ENCODE measurements around the gene DLGAP1.
"Not testable (repeated sequence)": the region's sequence is repeated elsewhere in the genome, so short reads cannot be mapped to it uniquely, and the experiment has no call there.

Gene DLGAP1

GRCh38 chr18:3608099-3608453, 847.0 kb downstream of the DLGAP1 start:
- not testable (repeated sequence) for DNase-seq (ENCODE audit: low read depth, low spot score)

- DNase-seq (ENCODE audit: low read depth, low spot score): no peak
Observed at GRCh38 chr18:3607309-3608098, 847.6 kb downstream of the DLGAP1 start.

DNA sequence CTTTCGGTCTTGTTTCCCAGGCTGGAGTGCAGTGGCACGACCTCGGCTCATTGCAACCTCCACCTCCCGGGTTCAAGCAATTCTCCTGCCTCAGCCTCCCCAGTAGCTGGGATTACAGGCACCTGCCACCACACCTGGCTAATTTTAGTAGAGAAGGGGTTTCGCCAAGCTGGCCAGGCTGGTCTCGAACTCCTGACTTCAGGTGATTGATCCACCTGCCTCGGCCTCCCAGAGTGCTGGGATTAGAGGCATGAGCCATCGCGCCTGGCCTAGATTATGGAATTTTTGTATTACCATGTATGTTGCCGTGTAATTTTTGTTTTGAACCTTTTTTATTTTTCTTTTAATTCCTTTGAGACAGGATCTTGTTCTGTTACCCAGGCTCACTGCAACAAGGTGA, 848.2 kb downstream of the DLGAP1 start:
- DNase-seq (ENCODE audit: low read depth, low spot score): not testable (repeated sequence)

- DNase-seq (ENCODE audit: low read depth, low spot score): no peak
Observed at GRCh38 chr18:3605954-3606443, 849.1 kb downstream of the DLGAP1 start.

DNA sequence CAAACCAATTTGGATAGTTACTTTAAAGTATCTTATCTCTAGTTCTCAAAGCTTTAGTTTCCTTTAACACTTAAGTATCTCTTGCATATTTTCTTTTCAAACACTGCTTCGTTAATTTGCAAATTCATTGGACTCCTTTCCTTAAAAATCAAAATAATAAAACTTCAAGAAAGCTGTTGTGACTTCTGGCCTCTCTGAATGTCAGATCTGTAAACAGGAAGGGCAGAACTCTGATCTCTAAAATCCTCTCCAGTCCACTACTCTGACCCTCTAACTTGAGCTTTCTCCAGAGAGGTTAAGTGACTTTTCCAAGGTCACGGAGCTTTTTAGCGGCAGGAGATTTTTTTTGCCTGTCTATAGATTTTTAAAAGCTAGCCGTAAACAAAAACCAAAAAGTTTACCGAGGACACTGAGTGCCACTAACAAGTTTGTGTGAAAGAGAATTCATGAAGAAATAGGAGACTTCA, 849.6 kb downstream of the DLGAP1 start:
- no peak for DNase-seq (ENCODE audit: low read depth, low spot score)

- DNase-seq (ENCODE audit: low read depth, low spot score): no peak
Observed at GRCh38 chr18:3604498-3605408, 850.4 kb downstream of the DLGAP1 start.

DNA sequence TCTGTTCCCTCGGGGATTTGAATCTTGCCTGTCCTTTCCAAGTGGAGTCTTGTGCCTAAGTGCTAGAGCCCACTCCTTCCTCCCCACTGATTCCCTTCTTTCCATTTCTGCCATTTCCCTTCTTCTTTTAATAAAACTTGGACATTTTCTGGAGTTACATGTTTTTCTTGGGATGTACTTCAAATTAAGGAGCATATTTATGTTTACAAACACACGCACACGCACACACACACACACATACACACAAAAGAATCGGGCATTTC, 850.9 kb downstream of the DLGAP1 start:
- DNase-seq (ENCODE audit: low read depth, low spot score): no peak

DNA sequence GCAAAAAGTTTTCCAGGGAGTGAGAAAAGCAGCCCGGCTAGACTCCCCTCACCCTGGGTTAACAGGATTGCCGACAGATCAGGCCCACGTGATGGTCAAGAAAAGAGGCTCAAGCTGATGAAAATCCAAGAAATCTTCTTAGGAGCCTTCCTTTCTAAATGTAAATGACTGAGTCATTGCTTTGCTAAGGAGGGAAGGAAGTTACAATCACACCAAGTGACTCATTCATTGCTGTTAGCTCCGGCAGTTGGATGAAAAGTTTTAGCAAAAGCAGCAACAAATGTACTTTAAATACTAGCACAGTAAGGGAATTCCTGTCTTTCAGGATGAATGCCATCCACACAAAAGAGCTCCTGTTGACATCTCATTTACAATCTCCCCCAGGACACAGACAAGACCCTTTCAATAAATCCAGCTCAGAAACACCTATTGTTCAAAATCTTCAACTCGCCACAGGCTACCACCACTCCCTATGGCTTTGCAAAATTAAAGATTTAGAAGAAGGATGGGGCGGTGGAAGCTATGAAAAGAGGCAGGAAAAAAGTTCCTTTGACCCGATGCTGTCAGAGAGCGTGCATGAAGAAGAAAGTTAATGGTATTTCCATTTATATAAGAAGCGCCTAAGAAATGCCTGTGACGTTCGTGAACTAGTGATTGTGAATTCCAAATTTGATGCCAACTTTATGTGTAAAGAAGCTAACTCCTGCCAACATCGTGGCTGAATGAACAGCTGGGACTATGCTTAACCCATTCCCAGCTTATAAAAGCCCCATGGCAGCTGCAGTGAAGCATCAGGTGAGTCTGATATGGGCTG, 851.5 kb downstream of the DLGAP1 start:
- no peak for DNase-seq (ENCODE audit: low read depth, low spot score)

DNA sequence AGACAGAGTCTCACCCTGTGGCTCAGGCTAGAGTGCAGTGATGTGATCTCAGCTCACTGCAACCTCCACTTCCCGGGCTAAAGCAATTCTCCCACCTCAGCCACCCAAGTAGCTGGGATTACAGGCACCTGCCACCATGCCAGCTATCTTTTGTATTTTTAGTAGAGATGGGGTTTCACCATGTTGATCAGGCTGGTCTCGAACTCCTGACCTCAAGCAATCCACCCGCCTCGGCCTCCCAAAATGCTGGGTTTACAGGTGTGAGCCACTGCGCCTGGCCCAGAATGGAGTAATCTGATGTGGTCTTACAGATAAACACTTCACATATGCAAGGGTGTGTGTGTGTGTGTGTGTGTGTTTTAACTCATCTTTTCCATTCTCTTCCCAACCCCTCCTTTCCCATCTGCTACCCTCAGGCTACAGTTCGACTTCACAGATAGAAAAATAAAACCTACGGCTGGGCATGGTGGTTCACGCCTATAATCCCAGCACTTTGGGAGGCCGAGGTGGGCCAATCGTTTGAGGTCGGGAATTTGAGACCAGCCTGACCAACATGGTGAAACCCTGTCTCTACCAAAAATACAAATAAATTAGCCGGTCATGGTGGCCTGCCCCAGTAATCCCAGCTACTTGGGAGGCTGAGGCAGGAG, 853.9 kb downstream of the DLGAP1 start:
- DNase-seq (ENCODE audit: low read depth, low spot score): not testable (repeated sequence)

- no peak for DNase-seq (ENCODE audit: low read depth, low spot score)
Observed at GRCh38 chr18:3599861-3600260, 855.2 kb downstream of the DLGAP1 start.

GRCh38 chr18:3599195-3599594, 855.9 kb downstream of the DLGAP1 start:
- DNase-seq (ENCODE audit: low read depth, low spot score): no peak

GRCh38 chr18:3598581-3598980, 856.5 kb downstream of the DLGAP1 start:
- DNase-seq (ENCODE audit: low read depth, low spot score): no peak

DNA sequence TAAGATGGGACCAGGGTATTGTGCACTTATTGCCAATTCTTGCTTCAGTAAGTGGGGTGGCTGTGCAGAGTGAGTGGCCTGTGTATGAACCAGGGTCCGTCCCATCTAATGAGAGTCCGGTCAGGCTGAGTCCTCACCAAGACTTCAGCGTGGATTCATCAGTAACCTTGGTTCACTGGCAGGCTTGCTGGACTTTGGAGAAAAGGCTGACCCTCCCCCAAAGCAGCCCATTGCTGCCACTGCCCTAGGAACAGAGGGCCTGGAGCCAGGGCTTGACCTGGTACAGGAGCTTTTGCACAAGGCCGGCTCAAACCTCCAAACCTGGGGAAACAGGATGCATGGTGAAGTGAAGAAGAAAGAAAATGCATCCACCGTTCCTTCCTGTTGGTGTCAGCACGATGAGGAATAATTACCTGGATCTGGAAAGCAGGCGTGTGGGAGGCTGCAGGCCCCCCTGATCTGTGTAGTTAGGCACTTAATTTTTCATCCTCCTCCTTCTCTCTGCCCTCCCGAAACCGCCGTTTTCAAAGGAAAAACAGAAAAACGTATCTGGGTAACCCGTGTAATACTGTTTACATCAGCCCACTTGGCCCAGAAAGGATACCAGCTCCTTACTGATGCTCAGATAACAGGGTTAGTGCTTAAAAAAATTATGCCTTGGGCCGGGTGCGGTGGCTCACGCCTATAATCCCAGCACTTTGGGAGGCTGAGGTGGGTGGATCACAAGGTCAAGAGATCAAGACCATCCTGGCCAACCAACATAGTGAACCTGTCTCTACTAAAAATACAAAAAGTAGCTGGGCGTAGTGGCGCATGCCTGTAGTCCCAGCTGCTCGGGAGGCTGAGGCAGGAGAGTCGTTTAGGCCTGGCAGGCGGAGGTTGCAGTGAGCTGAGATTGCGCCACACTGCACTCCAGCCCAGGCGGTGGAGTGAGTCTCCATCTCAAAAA, 857.4 kb downstream of the DLGAP1 start:
- no peak for DNase-seq (ENCODE audit: low read depth, low spot score)

DNA sequence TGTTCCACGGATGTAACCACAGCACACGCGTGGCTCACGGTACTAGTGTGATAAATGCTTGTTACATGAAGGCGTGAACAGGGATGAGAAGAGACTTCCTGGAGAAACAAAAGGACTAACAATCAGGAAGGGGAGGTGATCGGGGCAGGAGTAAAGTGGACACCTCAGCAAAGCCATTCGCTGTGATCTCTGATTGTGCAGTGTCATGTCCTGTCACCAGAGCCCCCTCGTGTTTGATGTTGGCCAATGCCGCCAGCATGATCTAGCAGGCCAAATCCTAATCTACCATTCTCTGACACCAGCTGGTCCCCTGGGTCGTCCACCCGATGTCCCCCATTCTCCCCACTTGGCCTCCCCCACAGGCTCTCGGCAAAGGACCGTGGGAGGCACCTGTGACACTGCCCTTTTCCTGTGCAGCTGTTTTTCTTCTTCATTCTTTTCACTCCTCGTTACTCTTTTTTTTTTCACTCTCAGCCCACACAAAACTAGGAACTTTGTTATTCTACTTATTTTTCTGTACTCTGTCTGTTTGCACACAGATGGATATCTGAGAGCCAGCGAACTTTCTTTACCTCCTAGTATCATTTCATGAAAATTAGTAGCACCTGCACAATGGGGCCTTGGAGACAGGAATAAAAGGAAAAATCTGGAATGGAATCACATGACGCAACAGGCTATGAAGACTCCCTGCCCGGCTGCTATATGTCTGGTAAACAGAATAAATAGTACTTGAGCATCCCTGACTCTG, 858.3 kb downstream of the DLGAP1 start:
- no peak for DNase-seq (ENCODE audit: low read depth, low spot score)

DNA sequence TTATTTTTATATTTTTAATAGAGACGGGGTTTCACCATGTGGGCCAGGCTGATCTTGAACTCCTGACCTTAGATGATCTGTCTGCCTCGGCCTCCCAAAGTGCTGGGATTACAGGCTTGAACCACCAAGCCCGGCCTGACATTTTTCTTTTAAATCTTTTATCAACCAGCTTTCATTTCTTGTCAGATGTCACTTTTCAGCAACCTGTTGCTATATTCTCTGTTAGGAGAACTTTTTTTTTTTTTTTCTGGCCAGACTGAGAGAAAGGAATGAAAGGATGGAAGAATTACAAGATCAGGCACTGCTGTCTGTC, 858.8 kb downstream of the DLGAP1 start:
- DNase-seq (ENCODE audit: low read depth, low spot score): no peak

- DNase-seq (ENCODE audit: low read depth, low spot score): no peak
Observed at GRCh38 chr18:3595369-3596273, 859.5 kb downstream of the DLGAP1 start.

DNA sequence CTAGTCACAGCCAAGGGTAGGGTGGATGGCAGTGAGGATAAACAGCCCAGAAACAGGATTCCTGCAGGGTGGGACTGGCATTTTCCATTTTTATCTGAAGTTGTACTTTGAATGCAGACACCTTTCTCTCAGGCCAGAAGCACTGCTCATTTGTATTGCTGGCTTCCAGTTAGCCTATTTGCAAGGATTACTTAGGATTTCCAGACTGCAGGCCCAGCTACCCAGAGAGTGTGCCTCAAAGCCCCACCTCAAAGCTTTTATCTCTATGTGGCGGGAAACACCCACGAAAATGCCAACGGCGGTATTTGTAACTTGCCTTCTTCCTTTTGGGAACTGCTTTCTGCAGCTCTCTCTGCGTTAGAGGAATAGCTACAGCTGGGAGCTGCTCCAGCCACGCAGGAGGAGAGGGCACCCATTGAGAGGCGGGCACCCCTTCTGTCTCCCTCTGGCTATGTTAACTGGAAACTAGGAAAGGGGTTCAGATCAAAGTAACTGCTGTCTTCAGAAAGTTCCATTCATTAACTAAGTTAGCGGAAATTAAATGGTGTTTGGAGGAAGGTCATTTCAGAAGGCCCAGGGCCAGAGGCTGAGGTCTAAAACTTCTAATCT, 860.2 kb downstream of the DLGAP1 start:
- DNase-seq (ENCODE audit: low read depth, low spot score): no peak

Measured in activated CD4-positive, CD25-positive, alpha-beta regulatory T cell treated with anti-CD3 and anti-CD28 coated beads, Interleukin-2, amount 50 U/mL, for 16 hours (primary cell).